ENCODE data around the gene NUP133. TPM values are rescaled to one million over a fixed set of nuclear protein-coding genes. Genes with fewer than 3 reads are reported as not detected.

The NUP133 gene
- total RNA-seq, 1 donor from 2014 or later: 32.6 TPM

GRCh38 chr1:229410370-229410691, 97.8 kb downstream of the NUP133 start:
- peaks cover 47% of the 10 kb centered on the region for H3K27me3 ChIP-seq (ENCODE audit: low read depth)
- ATAC-seq: no peak
- intact Hi-C loops (cut with DNase I): no loop called here
- no peaks in the 10 kb centered on the region for H3K36me3 ChIP-seq
- no peak for TF ChIP-seq CTCF (IDR thresholded peaks at IDR 0.05)
- H3K9me3 ChIP-seq: no peaks in the 10 kb centered on the region
- H3K27ac ChIP-seq: no peak overlapping the region
- peaks cover 29% of the 10 kb centered on the region for H3K4me1 ChIP-seq
- DNase-seq: no peak
- H3K4me3 ChIP-seq: no peak overlapping the region

GRCh38 chr1:229409616-229410369, 98.3 kb downstream of the NUP133 start:
- Histone ChIP-seq H3K4me3 (no peak overlapping the region), H3K4me1 (peaks cover 29% of the 10 kb centered on the region), H3K27me3 (ENCODE audit: low read depth) (peaks cover 52% of the 10 kb centered on the region), H3K36me3 (no peaks in the 10 kb centered on the region), H3K27ac (no peak overlapping the region), H3K9me3 (no peaks in the 10 kb centered on the region)
- no peak for TF ChIP-seq CTCF (IDR thresholded peaks at IDR 0.05)
- intact Hi-C loops (cut with DNase I): no loop called here
- DNase-seq (no peak), ATAC-seq (no peak)

GRCh38 chr1:229408458-229409037, 99.6 kb downstream of the NUP133 start:
- H3K27me3 ChIP-seq (ENCODE audit: low read depth): peaks cover 55% of the 10 kb centered on the region
- TF ChIP-seq CTCF (IDR thresholded peaks at IDR 0.05): no peak
- no peak for ATAC-seq
- no peaks in the 10 kb centered on the region for H3K9me3 ChIP-seq
- H3K4me1 ChIP-seq: peaks cover 29% of the 10 kb centered on the region
- intact Hi-C loops (cut with DNase I): no loop called here
- no peak for DNase-seq
- H3K27ac ChIP-seq: no peak overlapping the region
- H3K36me3 ChIP-seq: no peaks in the 10 kb centered on the region
- no peak overlapping the region for H3K4me3 ChIP-seq

GRCh38 chr1:229407206-229408026, 100.7 kb downstream of the NUP133 start:
- DNase-seq (no peak), ATAC-seq (peak; percentile 12 to 15)
- peaks cover 55% of the 10 kb centered on the region for H3K27me3 ChIP-seq (ENCODE audit: low read depth)
- no peak overlapping the region for H3K27ac ChIP-seq
- H3K4me1 ChIP-seq: peaks cover 29% of the 10 kb centered on the region
- TF ChIP-seq CTCF (IDR thresholded peaks at IDR 0.05): no peak
- H3K36me3 ChIP-seq: no peaks in the 10 kb centered on the region
- intact Hi-C loops (cut with DNase I): no loop called here
- H3K4me3 ChIP-seq: peak overlapping the region; percentile 41
- no peaks in the 10 kb centered on the region for H3K9me3 ChIP-seq

GRCh38 chr1:229406798-229407197, 101.3 kb downstream of the NUP133 start:
- intact Hi-C loops (cut with DNase I): no loop called here
- ATAC-seq (no peak), DNase-seq (no peak)
- Histone ChIP-seq H3K27me3 (ENCODE audit: low read depth) (peaks cover 55% of the 10 kb centered on the region), H3K4me1 (peaks cover 29% of the 10 kb centered on the region), H3K36me3 (no peaks in the 10 kb centered on the region), H3K27ac (no peak overlapping the region), H3K9me3 (no peaks in the 10 kb centered on the region), H3K4me3 (peak overlapping the region; percentile 41)
- no peak for TF ChIP-seq CTCF (IDR thresholded peaks at IDR 0.05)
